ENCODE data around the gene ADRB1. TPM values are rescaled to one million over a fixed set of nuclear protein-coding genes. Genes with fewer than 3 reads are reported as not detected.

The ADRB1 gene
- total and polyA plus RNA-seq, 2 donors (not counting 3 experiments of a cell fraction or from before 2014, with no cell fraction given) = 0.23 to 0.97 TPM

- Histone ChIP-seq H2AFZ (ENCODE audit: low read depth, low read length) (no peak overlapping the region), H3K36me3 (ENCODE audit: control insufficient read depth in 2 of 2, extremely low read depth in 1 of 2, insufficient read depth in 2 of 2, low read length in 2 of 2) (no peaks in the 10 kb centered on the region), H3K4me1 (ENCODE audit: control insufficient read depth, extremely low read depth, insufficient read depth, low read length) (no peaks in the 10 kb centered on the region), H3K9ac (replicated peaks; ENCODE audit: extremely low read depth, insufficient read depth, low read length) (no peak overlapping the region), H3K79me2 (ENCODE audit: control insufficient read depth, insufficient read depth, low read length) (no peaks in the 10 kb centered on the region), H4K20me1 (replicated peaks; ENCODE audit: control insufficient read depth, extremely low read depth, insufficient read depth, low read length) (no peaks in the 10 kb centered on the region), H3K27ac (ENCODE audit: insufficient read depth, low read depth, low read length) (no peak overlapping the region), H3K9me1 (replicated peaks; ENCODE audit: control insufficient read depth, extremely low read depth, insufficient read depth, low read length) (no peaks in the 10 kb centered on the region), H3K4me3 (replicated peaks in 1 of 3; ENCODE audit: insufficient read depth in 1 of 3, low read depth in 1 of 3, low read length in 3 of 3) (no peak overlapping the region), H3K4me2 (ENCODE audit: insufficient read depth, low read length) (no peak overlapping the region), H3K27me3 (ENCODE audit: control insufficient read depth in 2 of 2, insufficient read depth in 2 of 2, low read length in 2 of 2) (peaks cover 0 to 2% of the 10 kb centered on the region in 2 experiments), H3K9me3 (replicated peaks; ENCODE audit: control insufficient read depth, insufficient read depth, low read length) (no peaks in the 10 kb centered on the region)
- intact Hi-C loops (cut with micrococcal nuclease) (no loop called here), dilution Hi-C loops (cut with MboI; ENCODE audit: extremely low pct_ligation_motif_present, low sequenced_read_pairs) (no loop called here)
- POLR2A ChIA-PET = no interaction called here
- FAIRE-seq (no peak), DNase-seq (ENCODE audit: low read depth, low spot score) (no peak)
- CTCF ChIA-PET = interaction anchor here (1.0 to 2.4 kb wide), 2 partner anchors 9 to 12 kb away, joined by 3 to 10 read pairs; no protein-coding TSS in a partner anchor
- TF ChIP-seq JUN (IDR thresholded peaks at IDR 0.05; ENCODE audit: borderline replicate concordance, insufficient read depth, insufficient read length, low read depth) = no peak
- no peak for TF ChIP-seq MAX (IDR thresholded peaks at IDR 0.05; ENCODE audit: insufficient read depth, insufficient read length)
- TF ChIP-seq GATA2 (IDR thresholded peaks at IDR 0.05; ENCODE audit: insufficient read depth, insufficient read length, low read depth, low read length) = no peak
- no peak for TF ChIP-seq FOS (IDR thresholded peaks at IDR 0.05; ENCODE audit: borderline replicate concordance, insufficient read depth, low read length)
- TF ChIP-seq POLR2A (IDR thresholded peaks at IDR 0.05; ENCODE audit: low read depth, low read length) = no peak
- no peak for TF ChIP-seq POLR2AphosphoS5 (IDR thresholded peaks at IDR 0.05; ENCODE audit: insufficient read depth, low read depth, low read length)
- TF ChIP-seq MYC (IDR thresholded peaks at IDR 0.05; ENCODE audit: low read depth, low read length) = no peak
- no peak for TF ChIP-seq EZH2 (IDR thresholded peaks at IDR 0.05; ENCODE audit: borderline replicate concordance, low read depth, low read length, severe bottlenecking)
- TF ChIP-seq CTCF (IDR thresholded peaks at IDR 0.05; ENCODE audit: extremely low read depth in 1 of 2, insufficient read depth in 1 of 2, low read depth in 1 of 2, low read length in 2 of 2) = no peak
- no TSS peak for BruUV-seq (replicated peaks)
These were observed 27.5 kb downstream of the ADRB1 start for GRCh38 chr10:114071178-114071577.

Measured in endothelial cell of umbilical vein (primary cell).